NCI-H1694 (cell line): Measurements from ENCODE around the gene RDM1.

Experiments
- DNase-seq: peaks from one replicate; lab custom pipeline; 2025; lab: John Stamatoyannopoulos, UW

The RDM1 gene

GRCh38 chr17:35932586-35932985 is 2.0 kb upstream of the RDM1 start:
- no peak for DNase-seq

GRCh38 chr17:35931794-35932425 is 1.3 kb upstream of the RDM1 start:
- no peak for DNase-seq

GRCh38 chr17:35927714-35928113 is 2.9 kb downstream of the RDM1 start:
- no peak for DNase-seq

GRCh38 chr17:35923609-35924114 is 6.9 kb downstream of the RDM1 start:
- DNase-seq: no peak

GRCh38 chr17:35920229-35920628 is 10.3 kb downstream of the RDM1 start:
- DNase-seq: no peak

GRCh38 chr17:35918665-35919064 is 11.9 kb downstream of the RDM1 start:
- no peak for DNase-seq

GRCh38 chr17:35917519-35918213 is 12.9 kb downstream of the RDM1 start:
- no peak for DNase-seq

GRCh38 chr17:35915153-35915964 is 15.2 kb downstream of the RDM1 start:
- DNase-seq: no peak

GRCh38 chr17:35914354-35914753 is 16.2 kb downstream of the RDM1 start:
- DNase-seq: no peak

- DNase-seq: no peak
These were observed 17.0 kb downstream of the RDM1 start for GRCh38 chr17:35913609-35914008.

- DNase-seq: no peak
These were observed 17.6 kb downstream of the RDM1 start for GRCh38 chr17:35912942-35913341.

GRCh38 chr17:35912339-35912912 is 18.1 kb downstream of the RDM1 start:
- DNase-seq: no peak

GRCh38 chr17:35909408-35909807 is 21.2 kb downstream of the RDM1 start:
- no peak for DNase-seq

GRCh38 chr17:35907691-35908090 is 22.9 kb downstream of the RDM1 start:
- DNase-seq: no peak

- no peak for DNase-seq
These were observed 23.5 kb downstream of the RDM1 start for GRCh38 chr17:35906926-35907637.

- no peak for DNase-seq
These were observed 24.2 kb downstream of the RDM1 start for GRCh38 chr17:35906191-35906925.

- DNase-seq: no peak
These were observed 27.1 kb downstream of the RDM1 start for GRCh38 chr17:35903451-35903850.

- DNase-seq: no peak
These were observed 28.9 kb downstream of the RDM1 start for GRCh38 chr17:35901631-35902175.

- no peak for DNase-seq
These were observed 29.7 kb downstream of the RDM1 start for GRCh38 chr17:35900708-35901480.

GRCh38 chr17:35900280-35900679 is 30.3 kb downstream of the RDM1 start:
- no peak for DNase-seq
